Measurements from ENCODE around the gene TBC1D22A. TPM values are rescaled to one million over a fixed set of nuclear protein-coding genes. Genes with fewer than 3 reads are reported as not detected.

TBC1D22A gene
- total and polyA plus RNA-seq, 9 donors: 12.5 to 25.6 (median 18.5) TPM

GRCh38 chr22:47221840-47222615 lies 459.6 kb downstream of the TBC1D22A start:
- DNase-seq: no peak
- intact Hi-C loops (cut with DNase I): no loop called here
- no peak for TF ChIP-seq POLR2A (IDR thresholded peaks at IDR 0.05)
- TF ChIP-seq EP300 (IDR thresholded peaks at IDR 0.05): no peak
- TF ChIP-seq CTCF (IDR thresholded peaks at IDR 0.05): no peak

More at GRCh38 chr22:47221840-47222615, 459.6 kb downstream of the TBC1D22A start:
- no peak overlapping the region for H3K27ac ChIP-seq
- H3K36me3 ChIP-seq: no peaks in the 10 kb centered on the region
- no peaks in the 10 kb centered on the region for H3K4me1 ChIP-seq (ENCODE audit: insufficient read depth)
- H3K9me3 ChIP-seq: no peaks in the 10 kb centered on the region
- no peaks in the 10 kb centered on the region for H3K27me3 ChIP-seq
- no peak overlapping the region for H3K4me3 ChIP-seq
- 33 to 47% (median 46%) methylated on average over 20 of the region's 20 CpGs for WGBS, 3 donors

Other genes starting within 250 kb of the TBC1D22A start
- 10 to 100 TPM in 1 of 7 donors, 1 to 10 TPM in 4, under 1 TPM in 2; 0.63 to 25.2 (median 4.1) TPM for gene CELSR1, start 225.0 kb upstream of the TBC1D22A start, total RNA-seq
- 1 to 10 TPM in 1 of 2 donors, under 1 TPM in 1; 0.75 to 1.7 TPM for gene CELSR1, start 225.0 kb upstream of the TBC1D22A start, polyA plus RNA-seq
- gene GRAMD4, start 142.3 kb upstream of the TBC1D22A start, total RNA-seq: 10 to 100 TPM; 19.0 to 40.4 (median 28.7) TPM
- gene GRAMD4, start 142.3 kb upstream of the TBC1D22A start, polyA plus RNA-seq: 1 to 10 TPM; 6.2 to 8.0 TPM
- 10 to 100 TPM; 30.3 to 71.1 (median 47.4) TPM for gene CERK, start 24.4 kb upstream of the TBC1D22A start, total RNA-seq
- 10 to 100 TPM; 27.1 to 27.6 TPM for gene CERK, start 24.4 kb upstream of the TBC1D22A start, polyA plus RNA-seq

Data from ovary (tissue), 9 donors.